ENCODE measurements around the gene GAK.

Gene GAK

GRCh38 chr4:968221-968620 lies 36.1 kb upstream of the GAK start:
- no peak for DNase-seq (ENCODE audit: low spot score)
- TF ChIP-seq CTCF (IDR thresholded peaks at IDR 0.05; ENCODE audit: borderline replicate concordance, control extremely low read depth, extremely low read depth, insufficient read depth, missing control alignments): no peak
- in situ Hi-C loops (cut with MboI; ENCODE audit: low sequenced_read_pairs, unreplicated experiment): no loop called here

- TF ChIP-seq CTCF (IDR thresholded peaks at IDR 0.05; ENCODE audit: borderline replicate concordance, control extremely low read depth, extremely low read depth, insufficient read depth, missing control alignments): no peak
- DNase-seq (ENCODE audit: low spot score): no peak
- in situ Hi-C loops (cut with MboI; ENCODE audit: low sequenced_read_pairs, unreplicated experiment): no loop called here
Observed at GRCh38 chr4:967113-968104, 35.3 kb upstream of the GAK start.

GRCh38 chr4:966266-967112 lies 34.4 kb upstream of the GAK start:
- no peak for TF ChIP-seq CTCF (IDR thresholded peaks at IDR 0.05; ENCODE audit: borderline replicate concordance, control extremely low read depth, extremely low read depth, insufficient read depth, missing control alignments)
- in situ Hi-C loops (cut with MboI; ENCODE audit: low sequenced_read_pairs, unreplicated experiment): no loop called here

GRCh38 chr4:965766-966134 lies 33.6 kb upstream of the GAK start:
- DNase-seq (ENCODE audit: low spot score): no peak
- in situ Hi-C loops (cut with MboI; ENCODE audit: low sequenced_read_pairs, unreplicated experiment): no loop called here

More at GRCh38 chr4:966266-967112, 34.4 kb upstream of the GAK start:
- no peak for DNase-seq (ENCODE audit: low spot score)

GRCh38 chr4:965048-965765 lies 33.1 kb upstream of the GAK start:
- TF ChIP-seq CTCF (IDR thresholded peaks at IDR 0.05; ENCODE audit: borderline replicate concordance, control extremely low read depth, extremely low read depth, insufficient read depth, missing control alignments): no peak
- no peak for DNase-seq (ENCODE audit: low spot score)
- in situ Hi-C loops (cut with MboI; ENCODE audit: low sequenced_read_pairs, unreplicated experiment): no loop called here

More at GRCh38 chr4:965766-966134, 33.6 kb upstream of the GAK start:
- TF ChIP-seq CTCF (IDR thresholded peaks at IDR 0.05; ENCODE audit: borderline replicate concordance, control extremely low read depth, extremely low read depth, insufficient read depth, missing control alignments): no peak
